Tibial artery (tissue), 4 donors: ENCODE data around the gene CACUL1.

Experiments used
- DNase-seq, 2 donors: peaks; one replicate each; pipeline ENCODE4 v3.0.0-alpha.2; 2019
- H3K27ac ChIP-seq, 2 donors: fragments of 200-600 bp; sonication (generic) in 1 of 2; 1 replicate in 1 of 2; 2 replicates in 1 of 2; pipeline ENCODE4 v1.5.1; 2018 to 2019; ENCODE audit warnings: mild to moderate bottlenecking in 1 of 2
- H3K27me3 ChIP-seq, 2 donors: fragments of 200-600 bp; sonication (generic) in 1 of 2; one replicate each; pipeline versions ENCODE4 v1.5.1 to v1.6.0; 2016 to 2019
- H3K36me3 ChIP-seq, 3 donors: fragments of 200-600 bp; sonication (generic) in 2 of 3; one replicate each; pipeline ENCODE4 v1.5.1; 2016 to 2019; ENCODE audit warnings: mild to moderate bottlenecking in 2 of 3
- H3K4me1 ChIP-seq, 4 donors: fragments of 200-600 bp; sonication (generic) in 2 of 4; 1 replicate in 3 of 4; 2 replicates in 1 of 4; pipeline ENCODE4 v1.5.1; 2016 to 2019
- H3K4me3 ChIP-seq, 2 donors: fragments of 200-600 bp; sonication (generic) in 1 of 2; 1 replicate in 1 of 2; 2 replicates in 1 of 2; pipeline ENCODE4 v1.5.1; 2018 to 2019; ENCODE audit warnings: mild to moderate bottlenecking in 2 of 2
- H3K9me3 ChIP-seq, 3 donors: fragments of 200-600 bp; sonication (generic) in 1 of 3; one replicate each; pipeline ENCODE4 v1.5.1; 2016 to 2019
- CTCF ChIP-seq, 2 experiments: fragments of 200-600 bp in 1 of 2; fragments of 450-650 bp in 1 of 2; IDR thresholded peaks; one replicate each; pipeline ENCODE4 v1.5.1; 2017 to 2019; ENCODE audit warnings: antibody characterized with exemption in 2 of 2, mild to moderate bottlenecking in 1 of 2, moderate library complexity in 1 of 2
- intact Hi-C: fragments of 100-400 bp; cut with DNase I; formaldehyde crosslinking; loops from one replicate; pipeline ENCODE4 v1.15.0; 2023; ENCODE audit warnings: low total_unique reads

CACUL1 gene

GRCh38 chr10:118729641-118730258, 25.0 kb downstream of the CACUL1 start:
- DNase-seq = no peak
- TF ChIP-seq CTCF (IDR thresholded peaks at IDR 0.05) = no peak
- no peaks in the 10 kb centered on the region for H3K9me3 ChIP-seq
- intact Hi-C loops = no loop called here
- H3K4me1 ChIP-seq = peaks cover 0 to 46% (median 27%) of the 10 kb centered on the region in 4 donors
- H3K27me3 ChIP-seq = no peaks in the 10 kb centered on the region
- no peak overlapping the region for H3K27ac ChIP-seq
- no peaks in the 10 kb centered on the region for H3K36me3 ChIP-seq
- no peak overlapping the region for H3K4me3 ChIP-seq

GRCh38 chr10:118729200-118729599, 25.6 kb downstream of the CACUL1 start:
- DNase-seq = no peak
- H3K36me3 ChIP-seq = no peaks in the 10 kb centered on the region
- H3K4me1 ChIP-seq = peaks cover 0 to 41% (median 25%) of the 10 kb centered on the region in 4 donors
- no peak overlapping the region for H3K4me3 ChIP-seq
- intact Hi-C loops = no loop called here
- H3K27ac ChIP-seq = no peak overlapping the region
- H3K27me3 ChIP-seq = no peaks in the 10 kb centered on the region
- H3K9me3 ChIP-seq = no peaks in the 10 kb centered on the region
- TF ChIP-seq CTCF (IDR thresholded peaks at IDR 0.05) = no peak

- Histone ChIP-seq H3K4me3 (no peak overlapping the region), H3K36me3 (no peaks in the 10 kb centered on the region), H3K4me1 (peaks cover 0 to 27% (median 20%) of the 10 kb centered on the region in 4 donors), H3K9me3 (no peaks in the 10 kb centered on the region), H3K27ac (no peak overlapping the region), H3K27me3 (no peaks in the 10 kb centered on the region)
- intact Hi-C loops = no loop called here
- no peak for TF ChIP-seq CTCF (IDR thresholded peaks at IDR 0.05)
- DNase-seq = no peak
These were observed 28.8 kb downstream of the CACUL1 start for GRCh38 chr10:118725886-118726500.

- peaks cover 0 to 31% (median 19%) of the 10 kb centered on the region in 4 donors for H3K4me1 ChIP-seq
- intact Hi-C loops = no loop called here
- no peaks in the 10 kb centered on the region for H3K27me3 ChIP-seq
- no peak for DNase-seq
- no peak for TF ChIP-seq CTCF (IDR thresholded peaks at IDR 0.05)
- H3K9me3 ChIP-seq = no peaks in the 10 kb centered on the region
- H3K36me3 ChIP-seq = no peaks in the 10 kb centered on the region
- H3K4me3 ChIP-seq = no peak overlapping the region
- H3K27ac ChIP-seq = no peak overlapping the region
These were observed 31.3 kb downstream of the CACUL1 start for GRCh38 chr10:118723466-118723865.

- peaks cover 0 to 5% (median 5%) of the 10 kb centered on the region in 3 donors for H3K36me3 ChIP-seq
- no peaks in the 10 kb centered on the region for H3K9me3 ChIP-seq
- intact Hi-C loops = loop anchor here (2.0 kb wide), 1 partner anchor 153 kb away; no protein-coding TSS in a partner anchor
These were observed 33.3 kb downstream of the CACUL1 start for GRCh38 chr10:118721539-118721876.

More at GRCh38 chr10:118721539-118721876, 33.3 kb downstream of the CACUL1 start:
- H3K4me3 ChIP-seq = no peak overlapping the region
- H3K27me3 ChIP-seq = no peaks in the 10 kb centered on the region
- no peak for TF ChIP-seq CTCF (IDR thresholded peaks at IDR 0.05)
- DNase-seq = no peak
- H3K4me1 ChIP-seq = peaks cover 0 to 27% (median 18%) of the 10 kb centered on the region in 4 donors
- H3K27ac ChIP-seq = no peak overlapping the region
